ENCODE measurements around the gene BDKRB2.

BDKRB2 gene

GRCh38 chr14:96187216-96188031 is 17.2 kb upstream of the BDKRB2 start:
- DNase-seq (ENCODE audit: insufficient read length, low spot score) = no peak
- no peak for FAIRE-seq
- no peak for TF ChIP-seq CTCF (IDR thresholded peaks at IDR 0.05; ENCODE audit: insufficient read depth, missing control alignments)

GRCh38 chr14:96189281-96189711 is 15.3 kb upstream of the BDKRB2 start:
- no peak for TF ChIP-seq CTCF (IDR thresholded peaks at IDR 0.05; ENCODE audit: insufficient read depth, missing control alignments)
- DNase-seq (ENCODE audit: insufficient read length, low spot score) = no peak
- FAIRE-seq = no peak

GRCh38 chr14:96191353-96191752 is 13.3 kb upstream of the BDKRB2 start:
- TF ChIP-seq CTCF (IDR thresholded peaks at IDR 0.05; ENCODE audit: insufficient read depth, missing control alignments) = no peak
- FAIRE-seq (no peak), DNase-seq (ENCODE audit: insufficient read length, low spot score) (no peak)

GRCh38 chr14:96191841-96192462 is 12.7 kb upstream of the BDKRB2 start:
- no peak for FAIRE-seq
- no peak for DNase-seq (ENCODE audit: insufficient read length, low spot score)
- no peak for TF ChIP-seq CTCF (IDR thresholded peaks at IDR 0.05; ENCODE audit: insufficient read depth, missing control alignments)

- no peak for FAIRE-seq
- DNase-seq (ENCODE audit: insufficient read length, low spot score) = no peak
- no peak for TF ChIP-seq CTCF (IDR thresholded peaks at IDR 0.05; ENCODE audit: insufficient read depth, missing control alignments)
These were observed 11.4 kb upstream of the BDKRB2 start for GRCh38 chr14:96192975-96193805.

GRCh38 chr14:96194262-96194656 is 10.4 kb upstream of the BDKRB2 start:
- no peak for TF ChIP-seq CTCF (IDR thresholded peaks at IDR 0.05; ENCODE audit: insufficient read depth, missing control alignments)
- FAIRE-seq = no peak
- DNase-seq (ENCODE audit: insufficient read length, low spot score) = no peak
